Astrocyte (in vitro differentiated cells and primary cell): Measurements from ENCODE around the gene GRAP.
"Not testable (repeated sequence)": the region's sequence is repeated elsewhere in the genome, so short reads cannot be mapped to it uniquely, and the experiment has no call there.

Experiments used
- EZH2 ChIP-seq: IDR thresholded peaks from 2 replicates; pipeline ENCODE4 v1.6.1; 2012; ENCODE audit warnings: mild to moderate bottlenecking, low read length, inconsistent platforms; ENCODE audit not compliant: insufficient read depth
- TF ChIP-seq, protein P1 (sequence below): IDR thresholded peaks from 2 replicates; pipeline ENCODE4 v1.5.1; 2011; ENCODE audit warnings: low read depth, mild to moderate bottlenecking, inconsistent platforms, low read length, moderate library complexity; ENCODE audit not compliant: insufficient read depth

DNA sequence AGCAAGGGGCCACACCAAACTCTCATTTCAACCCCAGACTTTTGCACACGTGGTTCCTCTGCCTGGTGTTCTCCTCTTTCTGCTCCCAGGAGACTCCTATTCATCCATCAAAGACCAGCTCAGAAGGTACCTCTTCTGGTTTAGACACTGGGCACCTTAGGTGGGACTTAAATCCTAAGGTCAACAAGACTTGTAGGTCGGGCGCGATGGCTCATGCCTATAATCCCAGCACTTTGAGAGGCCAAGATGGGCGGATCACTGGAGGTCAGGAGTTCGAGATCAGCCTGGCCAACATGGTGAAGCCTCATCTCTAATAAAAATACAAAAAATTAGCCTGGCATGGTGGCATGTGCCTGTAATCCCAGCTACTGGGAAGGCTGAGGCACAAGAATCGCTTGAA is 753 bp upstream of the GRAP start:
- TF ChIP-seq, protein P1, sequence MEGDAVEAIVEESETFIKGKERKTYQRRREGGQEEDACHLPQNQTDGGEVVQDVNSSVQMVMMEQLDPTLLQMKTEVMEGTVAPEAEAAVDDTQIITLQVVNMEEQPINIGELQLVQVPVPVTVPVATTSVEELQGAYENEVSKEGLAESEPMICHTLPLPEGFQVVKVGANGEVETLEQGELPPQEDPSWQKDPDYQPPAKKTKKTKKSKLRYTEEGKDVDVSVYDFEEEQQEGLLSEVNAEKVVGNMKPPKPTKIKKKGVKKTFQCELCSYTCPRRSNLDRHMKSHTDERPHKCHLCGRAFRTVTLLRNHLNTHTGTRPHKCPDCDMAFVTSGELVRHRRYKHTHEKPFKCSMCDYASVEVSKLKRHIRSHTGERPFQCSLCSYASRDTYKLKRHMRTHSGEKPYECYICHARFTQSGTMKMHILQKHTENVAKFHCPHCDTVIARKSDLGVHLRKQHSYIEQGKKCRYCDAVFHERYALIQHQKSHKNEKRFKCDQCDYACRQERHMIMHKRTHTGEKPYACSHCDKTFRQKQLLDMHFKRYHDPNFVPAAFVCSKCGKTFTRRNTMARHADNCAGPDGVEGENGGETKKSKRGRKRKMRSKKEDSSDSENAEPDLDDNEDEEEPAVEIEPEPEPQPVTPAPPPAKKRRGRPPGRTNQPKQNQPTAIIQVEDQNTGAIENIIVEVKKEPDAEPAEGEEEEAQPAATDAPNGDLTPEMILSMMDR = not testable (repeated sequence)
- TF ChIP-seq EZH2 = not testable (repeated sequence)
